IPS-18c (cell line): Measurements from ENCODE around the gene PCGF2.

Experiments used
- H3K4me3 ChIP-seq: 2 replicates; pipeline ENCODE4 v1.7.0; 2013; ENCODE audit warnings: low read depth, mild to moderate bottlenecking, low read length, moderate library complexity; ENCODE audit not compliant: insufficient read depth
- H3K9me3 ChIP-seq: one replicate; pipeline ENCODE4 v1.6.1; 2013; ENCODE audit warnings: mild to moderate bottlenecking, low read length, moderate library complexity; ENCODE audit not compliant: control insufficient read depth, insufficient read depth

PCGF2 gene

DNA sequence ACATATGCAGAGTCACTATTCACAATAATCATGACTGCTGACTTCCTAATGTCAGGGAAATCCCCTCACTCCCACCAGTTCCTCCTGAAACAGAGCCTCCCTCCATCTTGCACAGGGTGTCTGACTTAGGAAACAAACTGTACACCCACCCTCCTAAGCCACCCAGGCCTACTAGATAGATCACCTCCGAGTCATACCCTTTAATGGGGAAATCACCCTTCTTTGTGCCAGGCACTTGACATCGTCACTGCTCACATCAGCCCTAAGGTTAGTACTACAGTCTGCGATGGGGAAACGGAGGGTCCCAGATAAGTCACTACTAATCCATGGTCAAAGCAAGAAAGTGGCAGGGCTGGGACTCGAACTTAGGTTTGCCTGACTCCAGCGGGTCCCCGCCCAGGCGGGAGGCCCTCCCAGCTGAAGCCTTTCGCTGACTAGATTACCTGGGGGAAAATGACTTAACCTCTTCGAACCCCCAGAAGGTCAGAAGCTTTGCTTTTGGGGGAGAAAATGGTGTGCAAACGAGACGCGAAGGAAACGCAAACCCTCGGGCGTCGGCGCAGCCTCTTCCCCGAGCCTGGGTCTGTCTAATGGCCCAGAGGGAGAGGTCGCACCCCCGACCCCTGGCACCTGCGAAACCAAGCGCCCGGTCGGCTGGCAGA, 46.5 kb downstream of the PCGF2 start:
- H3K9me3 ChIP-seq = peaks cover 3% of the 10 kb centered on the region
- peak overlapping the region; percentile 56 for H3K4me3 ChIP-seq

DNA sequence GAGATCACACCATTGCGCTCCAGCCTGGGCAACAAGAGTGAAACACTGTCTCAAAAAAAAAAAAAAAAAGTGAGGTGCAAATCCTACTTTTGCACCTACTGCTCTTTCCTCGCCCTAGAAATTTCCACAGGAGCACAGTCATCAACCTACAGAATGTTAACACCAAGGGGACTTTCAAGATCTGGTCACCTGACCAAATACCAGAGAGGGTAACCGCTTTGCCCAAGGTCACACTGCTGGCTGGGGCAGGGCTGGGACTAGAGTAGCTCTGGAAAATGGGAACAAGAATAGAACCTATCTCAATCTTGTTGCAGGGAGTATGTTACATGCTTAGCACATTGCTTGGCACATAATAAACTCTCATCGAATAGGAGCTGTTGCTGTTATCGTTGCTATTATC, 49.4 kb downstream of the PCGF2 start:
- Histone ChIP-seq H3K9me3 (peaks cover 3% of the 10 kb centered on the region), H3K4me3 (no peak overlapping the region)

DNA sequence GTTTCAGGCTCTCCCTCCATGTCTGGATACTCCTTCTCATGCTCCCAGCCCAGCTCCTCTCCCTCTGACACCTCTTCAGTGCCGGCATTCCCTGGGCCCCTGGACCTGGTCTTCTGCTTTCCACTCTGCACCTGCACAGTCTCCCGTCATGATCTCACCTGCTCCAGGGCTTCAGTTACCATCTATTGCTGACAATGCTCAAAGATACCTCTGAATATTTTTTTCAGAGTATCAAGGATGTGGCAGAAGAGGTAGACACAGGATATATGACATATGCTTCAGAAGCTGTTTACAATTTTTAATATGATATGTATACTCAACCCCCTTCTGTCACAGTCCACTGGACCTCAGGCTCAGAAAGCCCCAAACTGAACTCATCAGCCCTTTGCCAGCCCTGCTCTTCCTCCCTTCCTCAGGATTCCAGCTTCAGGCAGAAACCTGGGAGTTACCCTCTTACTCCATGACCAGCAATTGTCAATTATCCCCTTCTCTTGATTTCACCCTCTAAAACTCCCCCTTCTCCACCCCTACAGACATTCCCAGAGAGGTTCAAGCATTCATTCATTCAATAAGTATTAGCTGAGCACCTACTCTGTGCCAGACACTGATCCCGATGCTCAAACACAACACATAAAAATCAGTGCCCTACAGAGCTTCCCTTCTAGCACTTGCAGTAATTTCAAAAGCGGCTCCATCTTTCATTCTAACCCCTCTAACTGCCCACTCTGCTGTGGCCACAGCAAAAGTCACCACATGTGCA, 50.9 kb downstream of the PCGF2 start:
- H3K4me3 ChIP-seq = no peak overlapping the region
- no peaks in the 10 kb centered on the region for H3K9me3 ChIP-seq

DNA sequence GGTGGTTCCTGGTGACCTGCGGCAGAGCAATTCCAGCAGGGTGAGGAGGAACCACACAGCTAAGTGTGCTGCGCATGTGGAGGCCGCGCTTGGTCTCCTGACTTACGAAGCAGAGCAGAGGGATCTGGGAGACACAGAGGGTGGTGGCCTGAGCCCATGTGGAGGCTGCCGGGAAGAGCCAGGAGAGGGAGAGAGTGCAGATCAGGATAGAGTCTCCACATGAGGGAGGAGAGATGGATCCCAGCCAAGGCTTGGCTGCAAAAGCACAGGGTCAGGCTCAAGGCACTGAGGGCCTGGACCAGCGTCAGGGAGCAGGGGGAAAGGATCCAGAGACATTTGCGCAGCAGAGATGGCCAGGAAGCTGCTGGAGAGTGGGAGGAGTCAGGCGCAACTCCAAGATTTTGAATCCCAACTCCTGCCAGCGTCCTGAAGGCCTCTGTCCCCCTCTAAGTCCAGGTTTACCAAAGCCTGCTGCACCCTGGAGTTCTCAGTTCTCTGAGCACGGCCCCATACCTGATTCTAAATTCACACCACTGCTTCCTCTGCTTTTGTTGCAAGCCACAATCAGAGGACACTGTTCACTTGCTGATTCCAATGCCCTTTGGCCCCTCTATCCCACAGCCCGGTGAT, 54.3 kb downstream of the PCGF2 start:
- no peaks in the 10 kb centered on the region for H3K9me3 ChIP-seq
- H3K4me3 ChIP-seq = no peak overlapping the region

DNA sequence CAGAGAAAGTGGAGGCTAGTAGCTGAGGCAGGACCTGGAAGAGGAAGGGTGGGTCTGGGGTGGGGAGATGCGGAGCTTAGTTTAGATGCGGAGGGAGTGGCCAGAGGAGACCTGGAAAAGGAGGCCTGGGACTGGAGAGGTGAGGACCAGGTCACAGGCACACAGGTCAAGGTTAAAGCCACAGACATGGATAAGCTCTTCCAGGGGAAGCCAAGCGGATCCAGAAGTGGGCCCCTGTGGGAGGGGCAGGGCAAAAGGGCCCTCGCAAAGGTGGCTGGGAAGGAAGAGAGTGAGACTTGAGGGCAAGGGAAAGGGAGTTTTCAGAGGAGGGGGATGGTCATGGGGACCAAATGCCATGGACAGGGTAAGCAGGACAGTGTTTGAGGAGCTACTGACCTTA, 57.0 kb downstream of the PCGF2 start:
- Histone ChIP-seq H3K9me3 (no peaks in the 10 kb centered on the region), H3K4me3 (no peak overlapping the region)

DNA sequence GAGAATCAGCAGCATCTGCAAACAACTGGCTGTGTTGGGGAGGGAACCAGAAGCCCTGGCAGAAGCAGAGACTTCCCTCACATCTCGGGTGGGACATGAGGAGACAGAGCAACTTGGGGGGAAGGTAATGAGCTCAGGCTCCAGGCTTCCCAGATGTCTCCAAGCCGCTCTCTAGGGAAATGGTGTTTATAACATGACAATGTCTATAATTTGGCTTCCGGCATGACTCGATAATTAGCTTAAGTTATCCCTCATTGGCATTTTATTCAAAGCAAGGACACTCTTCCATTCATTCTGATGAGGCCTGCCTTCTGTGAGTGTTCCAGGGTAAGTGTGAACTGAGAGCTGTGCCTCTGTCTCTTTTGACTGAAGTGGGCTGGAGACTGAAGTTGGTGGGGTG, 57.8 kb downstream of the PCGF2 start:
- no peaks in the 10 kb centered on the region for H3K9me3 ChIP-seq

DNA sequence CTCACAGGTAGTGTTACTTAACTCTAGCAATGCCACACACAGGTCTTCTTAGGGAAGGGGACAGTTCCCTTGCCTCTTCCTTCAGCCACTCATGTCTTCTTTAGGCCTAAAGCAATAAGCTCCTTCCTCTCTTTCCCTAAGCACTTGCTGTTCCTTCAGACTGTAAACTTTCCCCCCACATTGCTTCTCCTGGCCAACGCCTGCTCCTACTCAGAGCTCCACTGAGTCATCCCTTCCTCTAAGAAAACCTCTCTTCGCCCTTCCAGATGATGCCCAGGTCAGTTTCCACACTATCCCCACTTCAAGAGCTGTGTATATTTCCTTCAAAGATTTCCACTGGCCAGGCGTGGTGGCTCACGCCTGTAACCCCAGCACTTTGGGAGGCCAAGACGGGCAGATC, 60.9 kb downstream of the PCGF2 start:
- H3K9me3 ChIP-seq = no peaks in the 10 kb centered on the region
- no peak overlapping the region for H3K4me3 ChIP-seq

More for the DNA sequence above, 57.8 kb downstream of the PCGF2 start:
- no peak overlapping the region for H3K4me3 ChIP-seq

DNA sequence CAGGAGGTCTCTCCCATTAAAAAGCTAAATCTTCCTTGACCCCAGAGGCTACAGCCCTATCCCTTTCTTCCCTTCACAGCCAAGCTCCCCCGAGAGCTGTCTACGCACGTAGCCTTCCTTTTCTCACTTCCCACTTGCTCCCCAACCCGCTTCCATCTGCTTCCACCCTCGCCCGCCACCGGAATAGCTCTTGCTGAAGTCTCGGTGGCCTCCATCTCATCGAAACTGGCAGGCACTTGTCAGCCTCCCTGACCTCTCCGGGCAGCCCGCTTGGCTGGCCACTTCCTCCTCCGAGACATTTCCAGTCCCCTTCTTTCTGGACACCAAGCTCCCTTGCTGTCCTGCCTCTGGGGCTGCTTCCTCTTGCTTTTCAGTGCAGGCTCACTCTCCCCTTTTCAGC, 62.6 kb downstream of the PCGF2 start:
- Histone ChIP-seq H3K9me3 (no peaks in the 10 kb centered on the region), H3K4me3 (no peak overlapping the region)
